Tibial nerve (tissue), 4 donors: ENCODE measurements around the gene HOXA2. TPM values are rescaled to one million over a fixed set of nuclear protein-coding genes. Genes with fewer than 3 reads are reported as not detected.
A peak's percentile ranks its signal among the peaks of the same experiment; 100 is the strongest.

Source experiments
- DNase-seq, 2 donors: peaks; one replicate each; pipeline ENCODE4 v3.0.0-alpha.2; 2019; ENCODE audit warnings: low spot score in 2 of 2
- H3K27ac ChIP-seq, 4 donors: fragments of 200-600 bp; sonication (generic) in 3 of 4; one replicate each; pipeline ENCODE4 v1.5.1; 2017 to 2019; ENCODE audit warnings: mild to moderate bottlenecking in 1 of 4
- H3K27me3 ChIP-seq, 2 donors: fragments of 200-600 bp; sonication (generic) in 1 of 2; one replicate each; pipeline versions ENCODE4 v1.5.1 to v1.6.0; 2017 to 2019
- H3K36me3 ChIP-seq, 3 donors: fragments of 200-600 bp; sonication (generic); one replicate each; pipeline ENCODE4 v1.5.1; 2018 to 2019
- H3K4me1 ChIP-seq, 4 donors: fragments of 200-600 bp; sonication (generic) in 3 of 4; one replicate each; pipeline ENCODE4 v1.5.1; 2017 to 2019
- H3K4me3 ChIP-seq, 4 donors: fragments of 200-600 bp; sonication (generic) in 3 of 4; one replicate each; pipeline ENCODE4 v1.5.1; 2017 to 2019; ENCODE audit warnings: mild to moderate bottlenecking in 1 of 4, moderate library complexity in 1 of 4
- H3K9me3 ChIP-seq, 4 donors: fragments of 200-600 bp; sonication (generic) in 3 of 4; one replicate each; pipeline ENCODE4 v1.5.1; 2017 to 2019
- CTCF ChIP-seq, 5 experiments: fragments of 200-600 bp in 3 of 5; fragments of 450-650 bp in 2 of 5; sonication (generic) in 3 of 5; IDR thresholded peaks; one replicate each; pipeline ENCODE4 v1.5.1; 2016 to 2019; ENCODE audit warnings: antibody characterized with exemption in 5 of 5, mild to moderate bottlenecking in 3 of 5, moderate library complexity in 2 of 5
- EP300 ChIP-seq, 2 donors: sonication (generic); formaldehyde crosslinking; IDR thresholded peaks; one replicate each; pipeline ENCODE4 v1.6.1; 2017; ENCODE audit warnings: antibody characterized with exemption in 2 of 2, mild to moderate bottlenecking in 1 of 2
- POLR2A ChIP-seq, 2 donors: fragments of 450-650 bp; IDR thresholded peaks; one replicate each; pipeline ENCODE4 v1.6.1; 2017; ENCODE audit warnings: antibody characterized with exemption in 2 of 2, mild to moderate bottlenecking in 2 of 2, moderate library complexity in 2 of 2
- WGBS, 2 donors: methylation state at CpG; one replicate each; pipeline ENCODE4 v1.1.5; 2018; 5-methylcytosine and 5-hydroxymethylcytosine counted together
- total RNA-seq, 4 donors: library from RNA; depleted of rRNA; stranded (reverse); fragments of >200 nt; gene quantifications; one replicate each; pipeline ENCODE4 v1.1.0, GENCODE V29; 2016

Gene HOXA2
- total RNA-seq, 4 donors from 2014 or later, result 2.5 to 5.9 (median 5.2) TPM

DNA sequence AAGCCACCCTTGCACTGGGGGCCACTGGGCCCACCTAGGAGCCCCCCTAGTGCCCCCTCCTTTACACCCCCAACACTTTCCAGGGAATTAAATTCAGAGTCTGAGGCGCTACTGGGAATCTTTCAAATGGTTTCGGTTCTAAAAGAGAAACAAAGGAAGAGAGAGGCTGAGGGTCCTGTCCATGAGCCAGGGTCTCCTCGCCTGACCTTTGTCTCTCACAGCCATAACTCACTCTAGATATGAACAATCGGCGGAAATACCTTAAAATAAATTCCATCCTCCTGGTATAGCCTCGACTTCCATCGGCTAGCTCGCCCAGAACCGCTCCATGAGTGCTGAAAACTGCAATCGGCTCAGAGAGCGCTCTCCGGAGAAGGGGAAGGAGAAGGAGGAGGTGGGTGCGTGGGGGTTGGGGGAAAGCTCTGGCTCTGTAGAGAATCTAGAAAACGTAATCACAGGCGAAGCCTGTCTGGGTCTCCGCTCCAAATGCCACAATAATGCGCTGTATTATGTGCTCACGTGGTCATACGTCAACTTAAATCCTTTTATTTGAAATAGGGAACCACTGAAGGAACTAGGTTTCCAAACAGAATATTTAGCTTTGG lies 15.5 kb upstream of the HOXA2 start:
- DNase-seq, result no peak
- WGBS, 2 donors, result 59 to 62% methylated on average over 19 of the region's 19 CpGs
- H3K27ac ChIP-seq, result peak overlapping the region in 3 of 4 donors; percentile 4 to 29 (median 19)

DNA sequence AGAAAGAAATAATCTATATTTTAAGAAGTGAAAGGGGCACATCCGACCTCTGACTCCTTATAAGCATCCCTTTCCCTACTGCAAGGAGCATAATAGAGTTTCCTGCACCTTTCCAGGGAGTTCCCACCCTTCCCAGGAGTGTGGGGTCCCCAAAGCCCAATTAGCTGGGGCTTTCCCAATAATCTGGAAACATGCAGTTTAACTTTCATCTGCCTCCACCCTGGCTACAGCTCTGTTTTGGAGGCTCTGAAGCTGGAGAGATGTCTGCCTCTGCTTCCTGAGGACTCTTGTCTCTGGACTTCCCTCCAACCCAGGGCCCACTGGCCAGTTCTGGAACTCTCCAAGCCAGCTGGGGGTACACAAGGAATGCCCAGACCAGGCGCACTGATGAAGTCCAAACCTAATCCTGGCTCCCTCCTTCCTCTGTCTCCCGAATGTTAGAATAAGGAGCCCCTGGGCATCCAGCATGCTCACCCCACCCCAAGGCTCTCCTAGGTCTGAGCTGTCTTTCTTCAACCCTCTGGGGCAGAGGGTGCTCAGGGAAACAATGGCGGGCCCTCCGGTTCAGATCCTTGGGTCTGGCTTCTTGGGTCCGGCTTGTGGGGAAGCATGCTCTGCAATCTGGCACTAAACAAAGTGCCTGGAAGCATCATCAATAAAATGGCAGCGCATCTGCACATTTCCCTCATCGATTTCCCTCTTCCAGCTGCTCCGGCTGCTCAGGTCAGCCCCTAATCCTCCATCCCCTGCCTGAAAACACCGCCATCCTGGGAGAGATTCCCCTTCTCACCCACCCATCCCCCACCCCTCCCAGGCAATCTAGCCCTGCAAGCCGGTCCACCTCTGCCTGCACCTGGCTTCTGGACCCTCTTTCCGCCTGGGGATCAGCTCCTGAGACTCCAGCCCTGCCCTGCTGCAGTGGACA lies 14.7 kb upstream of the HOXA2 start:
- H3K27me3 ChIP-seq, result peaks cover 0 to 47% of the 10 kb centered on the region in 2 donors
- DNase-seq, result no peak
- H3K4me1 ChIP-seq, result peaks cover 0 to 54% (median 1%) of the 10 kb centered on the region in 4 donors
- 76 to 78% methylated on average over 12 of the region's 12 CpGs for WGBS, 2 donors
- peak overlapping the region in 1 of 4 donors; percentile 4 for H3K4me3 ChIP-seq
- TF ChIP-seq CTCF (IDR thresholded peaks at IDR 0.05) (no peak), EP300 (IDR thresholded peaks at IDR 0.05) (no peak), POLR2A (IDR thresholded peaks at IDR 0.05) (no peak)
- H3K9me3 ChIP-seq, result no peaks in the 10 kb centered on the region
- peaks cover 0 to 11% (median 0%) of the 10 kb centered on the region in 3 donors for H3K36me3 ChIP-seq
- H3K27ac ChIP-seq, result peak overlapping the region in 3 of 4 donors; percentile 19 to 83 (median 29)

More for the DNA sequence above, 15.5 kb upstream of the HOXA2 start:
- no peak for TF ChIP-seq EP300 (IDR thresholded peaks at IDR 0.05)
- no peak for TF ChIP-seq POLR2A (IDR thresholded peaks at IDR 0.05)
- no peak for TF ChIP-seq CTCF (IDR thresholded peaks at IDR 0.05)
- Histone ChIP-seq H3K4me3 (peak overlapping the region in 1 of 4 donors; percentile 4), H3K36me3 (peaks cover 0 to 16% (median 0%) of the 10 kb centered on the region in 3 donors), H3K27me3 (peaks cover 0 to 40% of the 10 kb centered on the region in 2 donors), H3K9me3 (no peaks in the 10 kb centered on the region), H3K4me1 (peaks cover 0 to 52% (median 1%) of the 10 kb centered on the region in 4 donors)

GRCh38 chr7:27116031-27116961 lies 13.8 kb upstream of the HOXA2 start:
- peak overlapping the region in 2 of 4 donors; percentile 29 to 83 for H3K27ac ChIP-seq
- H3K27me3 ChIP-seq, result peaks cover 0 to 47% of the 10 kb centered on the region in 2 donors
- peaks cover 0 to 59% (median 1%) of the 10 kb centered on the region in 4 donors for H3K4me1 ChIP-seq
- peak overlapping the region in 2 of 4 donors; percentile 6 to 18 for H3K4me3 ChIP-seq
- peaks cover 0 to 7% (median 0%) of the 10 kb centered on the region in 3 donors for H3K36me3 ChIP-seq
- TF ChIP-seq POLR2A (IDR thresholded peaks at IDR 0.05) (no peak), CTCF (IDR thresholded peaks at IDR 0.05) (no peak), EP300 (IDR thresholded peaks at IDR 0.05) (no peak)
- no peak for DNase-seq
- H3K9me3 ChIP-seq, result no peaks in the 10 kb centered on the region
- WGBS, 2 donors, result 78 to 81% methylated on average over 20 of the region's 20 CpGs

DNA sequence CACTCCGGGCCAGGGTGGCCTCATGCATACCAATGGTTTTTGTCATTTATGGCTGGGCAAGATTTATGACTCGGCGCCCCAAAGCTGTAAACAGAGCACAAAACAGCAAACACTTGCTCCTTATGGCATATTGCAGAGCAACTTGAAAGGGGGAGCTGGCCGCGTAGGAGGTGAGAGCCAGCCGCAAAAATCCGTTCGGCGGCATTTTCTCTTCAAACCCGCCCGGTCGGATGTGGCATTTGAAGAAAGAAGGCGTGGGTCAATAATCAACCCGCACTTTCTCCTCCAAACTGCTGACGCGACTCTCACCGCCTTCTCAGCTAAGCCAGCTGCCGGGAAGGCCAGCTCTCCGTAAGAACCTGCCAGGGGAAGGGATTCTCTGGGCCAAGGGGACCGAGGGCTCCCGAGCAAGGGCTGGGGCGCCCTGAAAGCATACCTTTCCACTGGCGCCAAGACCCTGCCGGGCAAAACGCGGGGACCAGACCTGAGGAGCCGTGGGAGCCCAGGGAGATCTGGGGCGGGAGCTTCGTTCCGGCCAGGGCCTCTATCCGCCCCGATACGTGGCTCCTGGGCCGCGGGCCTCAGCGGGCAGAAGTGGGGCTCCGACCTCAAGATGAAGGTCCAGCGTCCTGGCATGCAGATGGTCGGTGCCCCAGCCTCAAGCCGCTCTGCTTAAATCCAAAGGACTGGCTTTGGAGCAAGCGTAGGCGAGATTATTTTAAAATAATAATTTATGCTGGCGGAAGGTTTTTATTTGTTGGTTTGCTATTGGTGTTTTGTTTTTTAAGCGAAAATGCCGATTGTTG lies 12.9 kb upstream of the HOXA2 start:
- no peak for DNase-seq
- Histone ChIP-seq H3K9me3 (no peaks in the 10 kb centered on the region), H3K4me3 (peak overlapping the region in 2 of 4 donors; percentile 6 to 18), H3K27ac (peak overlapping the region in 3 of 4 donors; percentile 29 to 83 (median 52)), H3K27me3 (peaks cover 0 to 54% of the 10 kb centered on the region in 2 donors), H3K36me3 (peaks cover 0 to 7% (median 0%) of the 10 kb centered on the region in 3 donors), H3K4me1 (peaks cover 0 to 61% (median 3%) of the 10 kb centered on the region in 4 donors)
- TF ChIP-seq CTCF (IDR thresholded peaks at IDR 0.05) (no peak), EP300 (IDR thresholded peaks at IDR 0.05) (no peak), POLR2A (IDR thresholded peaks at IDR 0.05) (no peak)
- 65 to 72% methylated on average over 37 to 45 of the region's 45 CpGs for WGBS, 2 donors
